Measurements from ENCODE around the gene MRM1. TPM values are rescaled to one million over a fixed set of nuclear protein-coding genes. Genes with fewer than 3 reads are reported as not detected.

MRM1 gene
- total and polyA plus RNA-seq, 9 of the 15 experiments (the other 6 are each of a cell fraction or from before 2014, with no cell fraction given) = 0.61 to 28.4 (median 21.5) TPM

GRCh38 chr17:36602924-36603384 lies 1.6 kb downstream of the MRM1 start (continued):
- TF ChIP-seq ZNF592 (IDR thresholded peaks at IDR 0.05) (no peak), ZNF511 (CRISPR knock-in tag; IDR thresholded peaks at IDR 0.05) (no peak), ZBTB2 (IDR thresholded peaks at IDR 0.05) (no peak), OTX1 (CRISPR knock-in tag; IDR thresholded peaks at IDR 0.05) (no peak), ZNF644 (tag; IDR thresholded peaks at IDR 0.05; ENCODE audit: low read depth) (no peak), SNRNP70 (optimal IDR thresholded peaks at IDR 0.05; ENCODE audit: low read depth, low read length) (no peak), RAD51 (IDR thresholded peaks at IDR 0.05; ENCODE audit: borderline replicate concordance, low read depth) (no peak), ZNF668 (CRISPR knock-in tag; IDR thresholded peaks at IDR 0.05) (no peak), BDP1 (IDR thresholded peaks at IDR 0.05; ENCODE audit: insufficient read depth, insufficient read length) (no peak), ZNF764 (CRISPR knock-in tag; IDR thresholded peaks at IDR 0.05; ENCODE audit: low read depth) (no peak), HNRNPL (IDR thresholded peaks at IDR 0.05; ENCODE audit: low read depth, low read length) (no peak), THRB (CRISPR knock-in tag; conservative IDR thresholded peaks at IDR 0.05) (no peak), STAT6 (CRISPR knock-in tag; IDR thresholded peaks at IDR 0.05) (no peak), JUND (IDR thresholded peaks at IDR 0.05; ENCODE audit: borderline replicate concordance, low read depth, low read length) (peak; percentile 10; the same call in 1 of the 2 replicates), JUND (tag; IDR thresholded peaks at IDR 0.05; ENCODE audit: borderline replicate concordance, low read depth, low read length) (no peak), GTF2E2 (tag; IDR thresholded peaks at IDR 0.05) (no peak), TFAM (CRISPR knock-in tag; conservative IDR thresholded peaks at IDR 0.05) (no peak)
